ENCODE results near the gene MXI1.

MXI1 gene

GRCh38 chr10:110174816-110175215, 32.6 kb upstream of the MXI1 start:
- ATAC-seq, result no peak
- TF ChIP-seq ZNF70 (CRISPR knock-in tag; IDR thresholded peaks at IDR 0.05), result no peak
- no peak for TF ChIP-seq TSHZ2 (CRISPR knock-in tag; IDR thresholded peaks at IDR 0.05)
- no peak for TF ChIP-seq CSDC2 (CRISPR knock-in tag; IDR thresholded peaks at IDR 0.05)

- ATAC-seq, result no peak
- TF ChIP-seq ESRRG (CRISPR knock-in tag; IDR thresholded peaks at IDR 0.05) (no peak), ISL1 (CRISPR knock-in tag; IDR thresholded peaks at IDR 0.05) (no peak), RARB (CRISPR knock-in tag; IDR thresholded peaks at IDR 0.05) (no peak), ZNF565 (CRISPR knock-in tag; conservative IDR thresholded peaks at IDR 0.05; ENCODE audit: low read depth) (no peak), TCF4 (CRISPR knock-in tag; IDR thresholded peaks at IDR 0.05; ENCODE audit: borderline replicate concordance) (no peak), SNAI2 (CRISPR knock-in tag; IDR thresholded peaks at IDR 0.05) (no peak), CREB5 (CRISPR knock-in tag; IDR thresholded peaks at IDR 0.05; ENCODE audit: low read depth) (no peak), TOX (CRISPR knock-in tag; IDR thresholded peaks at IDR 0.05; ENCODE audit: borderline replicate concordance) (no peak), TSHZ2 (CRISPR knock-in tag; IDR thresholded peaks at IDR 0.05) (no peak), PATZ1 (CRISPR knock-in tag; IDR thresholded peaks at IDR 0.05; ENCODE audit: borderline replicate concordance) (no peak), CSDC2 (CRISPR knock-in tag; IDR thresholded peaks at IDR 0.05) (no peak), ZFP30 (CRISPR knock-in tag; IDR thresholded peaks at IDR 0.05) (no peak), ARNTL (CRISPR knock-in tag; IDR thresholded peaks at IDR 0.05; ENCODE audit: borderline replicate concordance, low read depth) (no peak), ZFP3 (CRISPR knock-in tag; IDR thresholded peaks at IDR 0.05) (no peak)
Observed at GRCh38 chr10:110175406-110175805, 32.0 kb upstream of the MXI1 start.

- TF ChIP-seq TOX (CRISPR knock-in tag; IDR thresholded peaks at IDR 0.05; ENCODE audit: borderline replicate concordance) (no peak), ZFP30 (CRISPR knock-in tag; IDR thresholded peaks at IDR 0.05) (no peak), PPARA (CRISPR knock-in tag; IDR thresholded peaks at IDR 0.05; ENCODE audit: borderline replicate concordance) (no peak)
- ATAC-seq, result no peak
Observed at GRCh38 chr10:110176141-110177030, 31.0 kb upstream of the MXI1 start.

GRCh38 chr10:110179220-110179619, 28.2 kb upstream of the MXI1 start:
- ATAC-seq, result no peak
- TF ChIP-seq GLIS3 (CRISPR knock-in tag; IDR thresholded peaks at IDR 0.05), result no peak
